ENCODE data around the gene TMEM201.

TMEM201 gene

GRCh38 chr1:9588551-9589143, at the start of gene TMEM201:
Gene TMEM201, plus strand, starts transcription at chr1:9588911. Its CDS starts 20 bp downstream, at chr1:9588931.
- Mint-ChIP-seq H3K4me1 (peaks cover 35% of the 10 kb centered on the region), H3K36me3 (ENCODE audit: low read depth) (no peaks in the 10 kb centered on the region), H3K27ac (peak within 1 kb of the TSS; percentile 51 to 82 (median 75)), H3K4me3 (peak within 1 kb of the TSS; percentile 86 to 94 (median 94)), H3K9me3 (no peaks in the 10 kb centered on the region), H3K27me3 (ENCODE audit: low read depth) (no peaks in the 10 kb centered on the region)
- TF ChIP-seq CTCF (IDR thresholded peaks at IDR 0.05; ENCODE audit: unreplicated experiment in 3 of 3) = peak; percentile 85 to 87 (median 86)

GRCh38 chr1:9539165-9539828, 49.4 kb upstream of the TMEM201 start, which contains the start of gene SLC25A33:
Gene SLC25A33, plus strand, starts transcription at chr1:9539465. Its CDS starts 227 bp downstream, at chr1:9539692.
- Mint-ChIP-seq H3K4me1 (peaks cover 23% of the 10 kb centered on the region), H3K27me3 (ENCODE audit: low read depth) (peaks cover 4% of the 10 kb centered on the region)

GRCh38 chr1:9539829-9540550, 48.7 kb upstream of the TMEM201 start:
- peak overlapping the region; percentile 91 to 95 (median 94) for H3K4me3 Mint-ChIP-seq
- H3K27me3 Mint-ChIP-seq (ENCODE audit: low read depth) = peaks cover 4% of the 10 kb centered on the region
- peak in 1 of 3 experiments; percentile 8 for TF ChIP-seq CTCF (IDR thresholded peaks at IDR 0.05; ENCODE audit: unreplicated experiment in 3 of 3)
- peak overlapping the region in 1 of 3 experiments; percentile 80 for H3K27ac Mint-ChIP-seq
- peaks cover 23% of the 10 kb centered on the region for H3K4me1 Mint-ChIP-seq
- H3K9me3 Mint-ChIP-seq = no peaks in the 10 kb centered on the region
- H3K36me3 Mint-ChIP-seq (ENCODE audit: low read depth) = peaks cover 3% of the 10 kb centered on the region

More at GRCh38 chr1:9539165-9539828, 49.4 kb upstream of the TMEM201 start, which contains the start of gene SLC25A33:
- no peaks in the 10 kb centered on the region for H3K9me3 Mint-ChIP-seq
- peak within 1 kb of the TSS; percentile 91 to 95 (median 94) for H3K4me3 Mint-ChIP-seq
- peak in 1 of 3 experiments; percentile 8 for TF ChIP-seq CTCF (IDR thresholded peaks at IDR 0.05; ENCODE audit: unreplicated experiment in 3 of 3)
- peak within 1 kb of the TSS; percentile 69 to 91 (median 88) for H3K27ac Mint-ChIP-seq
- no peaks in the 10 kb centered on the region for H3K36me3 Mint-ChIP-seq (ENCODE audit: low read depth)

- no peaks in the 10 kb centered on the region for H3K9me3 Mint-ChIP-seq
- H3K27me3 Mint-ChIP-seq (ENCODE audit: low read depth) = peaks cover 4% of the 10 kb centered on the region
- peak overlapping the region; percentile 80 to 94 (median 91) for H3K4me3 Mint-ChIP-seq
- H3K27ac Mint-ChIP-seq = peak overlapping the region; percentile 21 to 51 (median 42)
- TF ChIP-seq CTCF (IDR thresholded peaks at IDR 0.05; ENCODE audit: unreplicated experiment in 3 of 3) = no peak
- peaks cover 23% of the 10 kb centered on the region for H3K4me1 Mint-ChIP-seq
- H3K36me3 Mint-ChIP-seq (ENCODE audit: low read depth) = peaks cover 4% of the 10 kb centered on the region
Measured at GRCh38 chr1:9542430-9542829, 46.3 kb upstream of the TMEM201 start.

- Mint-ChIP-seq H3K27me3 (ENCODE audit: low read depth) (peaks cover 4% of the 10 kb centered on the region), H3K36me3 (ENCODE audit: low read depth) (peaks cover 4% of the 10 kb centered on the region), H3K4me3 (no peak overlapping the region), H3K9me3 (no peaks in the 10 kb centered on the region), H3K27ac (peak overlapping the region in 1 of 3 experiments; percentile 43), H3K4me1 (peaks cover 14% of the 10 kb centered on the region)
- no peak for TF ChIP-seq CTCF (IDR thresholded peaks at IDR 0.05; ENCODE audit: unreplicated experiment in 3 of 3)
Measured at GRCh38 chr1:9544926-9545325, 43.8 kb upstream of the TMEM201 start.
